Cardiac muscle cell (in vitro differentiated cells and primary cell): Measurements from ENCODE around the gene CRYBB1. TPM values are rescaled to one million over a fixed set of nuclear protein-coding genes. Genes with fewer than 3 reads are reported as not detected.

Experiments used
- DNase-seq, 2 donors: peaks; one replicate each; pipeline versions ENCODE4 v3.0.0 to v3.0.0-alpha.2; 2010 to 2017; ENCODE audit warnings: low read depth in 1 of 2, low spot score in 1 of 2
- H3K27ac ChIP-seq: fragments of 200-600 bp; sonication (generic); 2 replicates; pipeline ENCODE4 v1.5.1; 2016
- H3K27me3 ChIP-seq: fragments of 200-600 bp; sonication (generic); 2 replicates; pipeline ENCODE4 v1.6.0; 2016; ENCODE audit warnings: control low read depth
- H3K36me3 ChIP-seq: fragments of 200-600 bp; sonication (generic); 2 replicates; pipeline ENCODE4 v1.5.1; 2016; ENCODE audit warnings: control low read depth
- H3K4me1 ChIP-seq: fragments of 200-600 bp; sonication (generic); 2 replicates; pipeline ENCODE4 v1.8.1; 2017; ENCODE audit warnings: low read depth, mild to moderate bottlenecking, mixed run types
- H3K4me3 ChIP-seq: fragments of 200-600 bp; sonication (generic); 2 replicates; pipeline ENCODE4 v1.5.1; 2016; ENCODE audit warnings: mild to moderate bottlenecking
- H3K9me3 ChIP-seq: fragments of 200-600 bp; sonication (generic); 2 replicates; pipeline ENCODE4 v1.5.1; 2017; ENCODE audit warnings: low read depth, mild to moderate bottlenecking, control low read depth
- CTCF ChIP-seq: IDR thresholded peaks from 2 replicates; pipeline ENCODE4 v1.5.1; 2012; ENCODE audit warnings: low read depth, mild to moderate bottlenecking, low read length
- polyA plus RNA-seq: library from polyadenylated mRNA; unstranded; fragments of >200 nt; fragmentation: Nextera tagmentation; extraction: Ambion mirVana; gene quantifications from 2 replicates; pipeline ENCODE4 v1.2.1, GENCODE V29; 2016
- total RNA-seq: library from RNA; depleted of rRNA; stranded (reverse); fragments of >200 nt; gene quantifications from 2 replicates; pipeline ENCODE4 v1.2.3, GENCODE V29; 2016

The CRYBB1 gene
- total and polyA plus RNA-seq, 2 experiments from 2014 or later, result not detected

DNA sequence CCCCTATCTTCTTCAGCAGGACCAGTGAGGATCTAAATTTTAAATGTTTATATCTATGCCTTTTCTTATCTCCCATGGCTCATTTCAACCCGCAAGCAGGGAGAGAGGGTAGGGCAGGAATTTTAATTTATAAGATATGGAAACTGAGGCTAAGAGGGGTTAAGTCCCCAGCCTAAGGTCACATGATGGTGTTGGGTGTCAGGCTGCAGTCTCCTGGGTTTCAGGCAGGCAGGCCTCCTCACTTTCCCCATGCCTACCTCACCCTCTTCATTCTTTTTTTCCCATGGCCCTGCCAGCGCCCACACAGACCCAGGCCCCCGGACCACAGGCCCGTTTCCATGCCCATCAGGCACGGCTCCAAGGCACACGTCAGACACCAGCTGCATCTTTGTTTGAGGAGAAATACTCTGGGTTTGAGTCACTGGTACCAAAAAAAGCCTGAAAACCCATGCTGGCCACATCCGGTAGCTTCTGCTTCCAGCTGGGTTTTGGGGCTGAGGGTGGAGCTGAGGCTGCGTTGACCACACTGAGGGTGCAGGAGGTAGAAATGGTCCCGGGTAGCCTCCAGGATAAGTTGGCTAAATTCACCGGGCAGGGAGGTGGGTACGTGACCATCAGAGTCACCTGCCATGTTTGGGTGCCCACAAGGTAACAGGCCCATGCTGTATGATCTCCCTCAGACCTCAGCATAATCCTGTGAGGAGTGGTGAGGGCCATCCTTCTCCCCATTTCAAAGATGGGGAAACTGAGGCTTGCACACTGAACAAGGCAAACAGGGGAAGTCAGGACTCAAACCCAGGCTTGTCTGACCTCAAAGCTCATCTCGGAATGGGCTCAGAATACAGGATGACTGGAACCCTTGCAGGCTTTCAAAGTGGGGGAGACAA, 7.5 kb downstream of the CRYBB1 start:
- no peak for TF ChIP-seq CTCF
- no peaks in the 10 kb centered on the region for H3K9me3 ChIP-seq
- DNase-seq, result peak in 1 of 2 donors; percentile 91
- H3K27ac ChIP-seq, result no peak overlapping the region
- H3K4me3 ChIP-seq, result no peak overlapping the region
- no peaks in the 10 kb centered on the region for H3K4me1 ChIP-seq
- peaks cover 11% of the 10 kb centered on the region for H3K27me3 ChIP-seq
- H3K36me3 ChIP-seq, result no peaks in the 10 kb centered on the region

- Histone ChIP-seq H3K27ac (no peak overlapping the region), H3K27me3 (peaks cover 6% of the 10 kb centered on the region), H3K4me3 (no peak overlapping the region), H3K9me3 (no peaks in the 10 kb centered on the region), H3K36me3 (no peaks in the 10 kb centered on the region), H3K4me1 (no peaks in the 10 kb centered on the region)
- TF ChIP-seq CTCF, result no peak
- DNase-seq, result no peak
Observed at GRCh38 chr22:26609287-26609686, 8.5 kb downstream of the CRYBB1 start.

DNA sequence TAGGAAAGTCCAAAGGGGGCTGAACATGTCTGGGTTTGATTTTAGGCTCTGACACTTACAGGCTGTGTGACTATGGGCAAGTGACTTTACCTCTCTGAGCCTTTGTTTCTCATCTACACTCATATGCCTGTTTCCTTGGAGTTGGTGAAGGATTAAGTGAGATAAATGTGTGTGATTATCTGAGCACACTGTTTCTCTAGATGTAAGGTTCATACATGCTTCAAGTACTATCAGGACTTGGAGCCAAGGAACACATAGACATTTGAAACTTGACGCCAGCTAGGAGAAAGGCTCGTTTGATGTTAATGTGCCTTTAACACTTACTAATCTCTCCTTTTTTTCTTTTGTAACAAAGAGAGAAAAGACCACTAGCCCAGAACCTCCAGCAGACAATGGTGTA, 9.7 kb downstream of the CRYBB1 start:
- no peaks in the 10 kb centered on the region for H3K36me3 ChIP-seq
- H3K9me3 ChIP-seq, result no peaks in the 10 kb centered on the region
- H3K27me3 ChIP-seq, result no peaks in the 10 kb centered on the region
- H3K27ac ChIP-seq, result no peak overlapping the region
- H3K4me1 ChIP-seq, result no peaks in the 10 kb centered on the region
- no peak overlapping the region for H3K4me3 ChIP-seq
- no peak for DNase-seq
- TF ChIP-seq CTCF, result no peak

DNA sequence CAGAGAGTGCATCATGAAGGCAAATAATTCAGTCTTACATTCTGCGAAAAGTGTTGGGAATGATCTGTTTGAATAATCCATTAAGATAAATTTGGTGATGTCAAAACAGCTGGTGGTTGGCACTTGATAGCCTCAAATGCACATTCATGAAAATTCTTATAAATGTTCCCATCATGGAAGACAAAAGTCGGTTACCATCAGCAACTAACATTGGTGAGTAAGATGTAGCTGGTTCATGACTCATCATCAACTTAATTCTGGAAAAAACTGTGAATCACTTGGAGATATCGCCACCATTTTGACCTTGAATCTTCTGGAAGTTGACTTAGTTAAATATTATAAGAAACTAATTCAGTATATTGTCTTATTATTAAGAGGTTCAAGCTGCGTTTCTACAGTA, 11.2 kb downstream of the CRYBB1 start:
- DNase-seq, result peak in 1 of 2 donors; percentile 44
- TF ChIP-seq CTCF, result no peak
- no peaks in the 10 kb centered on the region for H3K4me1 ChIP-seq
- no peak overlapping the region for H3K4me3 ChIP-seq
- H3K36me3 ChIP-seq, result no peaks in the 10 kb centered on the region
- no peaks in the 10 kb centered on the region for H3K9me3 ChIP-seq
- no peak overlapping the region for H3K27ac ChIP-seq
- no peaks in the 10 kb centered on the region for H3K27me3 ChIP-seq

DNA sequence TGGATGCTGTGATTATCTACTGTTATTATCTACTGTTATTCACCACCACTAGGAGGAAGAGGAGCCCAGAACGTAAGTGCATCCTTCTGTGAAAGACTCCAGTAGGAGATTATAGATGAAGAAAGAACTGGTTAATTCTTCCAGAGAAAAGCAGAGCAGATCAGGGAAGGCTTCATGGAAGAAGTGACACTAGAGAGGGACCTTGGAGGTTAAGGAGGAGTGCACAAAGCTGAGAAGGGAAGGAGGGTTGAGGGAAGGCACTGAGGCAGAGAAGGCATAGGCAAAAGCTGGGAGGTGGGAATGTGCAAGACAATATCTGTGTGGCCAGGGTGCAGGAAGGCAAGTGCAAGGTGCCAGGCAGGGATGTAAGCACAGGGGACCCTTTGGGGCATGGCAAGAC, 13.5 kb downstream of the CRYBB1 start:
- no peak for DNase-seq
- H3K4me3 ChIP-seq, result no peak overlapping the region
- TF ChIP-seq CTCF, result no peak
- no peaks in the 10 kb centered on the region for H3K4me1 ChIP-seq
- no peaks in the 10 kb centered on the region for H3K9me3 ChIP-seq
- no peak overlapping the region for H3K27ac ChIP-seq
- H3K27me3 ChIP-seq, result no peaks in the 10 kb centered on the region
- no peaks in the 10 kb centered on the region for H3K36me3 ChIP-seq
